HEK293 (cell line): ENCODE data around the gene MRPL9.

Source experiments
- CTCF ChIP-seq: fragments of 450-650 bp; formaldehyde crosslinking; IDR thresholded peaks from 2 replicates; pipeline ENCODE4 v1.5.1; 2016; ENCODE audit warnings: missing biosample characterization, missing genetic modification characterization
- KLF10 ChIP-seq: fragments of 450-650 bp; IDR thresholded peaks from 2 replicates; pipeline ENCODE4 v1.5.1; 2018; ENCODE audit warnings: missing biosample characterization, mild to moderate bottlenecking, missing genetic modification characterization
- ZBTB48 ChIP-seq: fragments of 450-650 bp; formaldehyde crosslinking; IDR thresholded peaks from 2 replicates; pipeline ENCODE4 v1.5.1; 2016; ENCODE audit warnings: missing biosample characterization, missing genetic modification characterization
- ZNF302 ChIP-seq: fragments of 450-650 bp; formaldehyde crosslinking; IDR thresholded peaks from 2 replicates; pipeline ENCODE4 v1.5.1; 2016; ENCODE audit warnings: missing biosample characterization, missing genetic modification characterization, low read depth
- ZNF37A ChIP-seq: fragments of 450-650 bp; IDR thresholded peaks from 2 replicates; pipeline ENCODE4 v1.5.1; 2018; ENCODE audit warnings: missing biosample characterization, missing genetic modification characterization
- ZNF513 ChIP-seq: fragments of 450-650 bp; IDR thresholded peaks from 2 replicates; pipeline ENCODE4 v1.5.1; 2018; ENCODE audit warnings: missing biosample characterization, missing genetic modification characterization
- ZNF549 ChIP-seq: fragments of 450-650 bp; IDR thresholded peaks from 2 replicates; pipeline ENCODE4 v1.5.1; 2018; ENCODE audit warnings: missing biosample characterization, missing genetic modification characterization, mild to moderate bottlenecking, inconsistent platforms, moderate library complexity
- ZNF561 ChIP-seq: fragments of 450-650 bp; IDR thresholded peaks from 2 replicates; pipeline ENCODE4 v1.5.1; 2018; ENCODE audit warnings: missing biosample characterization, missing genetic modification characterization, borderline replicate concordance
- ZNF664 ChIP-seq: fragments of 450-650 bp; formaldehyde crosslinking; IDR thresholded peaks from 2 replicates; pipeline ENCODE4 v1.5.1; 2016; ENCODE audit warnings: missing biosample characterization, missing genetic modification characterization
- ZNF670 ChIP-seq: fragments of 450-650 bp; formaldehyde crosslinking; IDR thresholded peaks from 2 replicates; pipeline ENCODE4 v1.5.1; 2016; ENCODE audit warnings: missing biosample characterization, missing genetic modification characterization, low read depth

- TF ChIP-seq CTCF (tag by site-specific recombination) (no peak), ZNF513 (tag by site-specific recombination) (no peak), ZBTB48 (tag by site-specific recombination) (no peak), ZNF549 (tag by site-specific recombination) (no peak), ZNF670 (tag by site-specific recombination) (no peak), ZNF664 (no peak), ZNF37A (tag by site-specific recombination) (no peak), KLF10 (no peak), ZNF302 (tag by site-specific recombination) (no peak), ZNF561 (tag by site-specific recombination) (no peak)
Measured at GRCh38 chr1:151801846-151802245, 38.5 kb upstream of the MRPL9 start.
